ENCODE data around the gene CLDN34. TPM values are rescaled to one million over a fixed set of nuclear protein-coding genes. Genes with fewer than 3 reads are reported as not detected.

The CLDN34 gene
- not detected for total RNA-seq

GRCh38 chrX:9966775-9967408 is at the start of gene CLDN34:
Gene CLDN34, plus strand, starts transcription at chrX:9967358. Its CDS starts 0 bp downstream, at chrX:9967358.
- no peak within 1 kb of the TSS for H3K27ac ChIP-seq (ENCODE audit: low read depth, low read length)
- H3K4me3 ChIP-seq (ENCODE audit: low read length in 3 of 3) = no peak within 1 kb of the TSS
- H3K4me1 ChIP-seq (ENCODE audit: control insufficient read depth in 3 of 3, insufficient read depth in 3 of 3, low read length in 3 of 3) = no peaks in the 10 kb centered on the region
- H3K36me3 ChIP-seq (ENCODE audit: control insufficient read depth in 3 of 3, insufficient read depth in 3 of 3, low read length in 3 of 3) = no peaks in the 10 kb centered on the region
- H3K9me3 ChIP-seq (ENCODE audit: control insufficient read depth in 3 of 3, low read length in 3 of 3) = no peaks in the 10 kb centered on the region
- H3K9ac ChIP-seq (ENCODE audit: low read depth in 1 of 3, low read length in 3 of 3) = no peak within 1 kb of the TSS
- H3K27me3 ChIP-seq (ENCODE audit: control insufficient read depth in 3 of 3, insufficient read depth in 3 of 3, low read length in 3 of 3) = no peaks in the 10 kb centered on the region

GRCh38 chrX:9917861-9918260 is 49.3 kb upstream of the CLDN34 start:
- no peak overlapping the region for H3K27ac ChIP-seq (ENCODE audit: low read depth, low read length)
- H3K9ac ChIP-seq (ENCODE audit: low read depth in 1 of 3, low read length in 3 of 3) = no peak overlapping the region
- H3K4me3 ChIP-seq (ENCODE audit: low read length in 3 of 3) = no peak overlapping the region

GRCh38 chrX:9919632-9920172 is 47.5 kb upstream of the CLDN34 start:
- H3K36me3 ChIP-seq (ENCODE audit: control insufficient read depth in 3 of 3, insufficient read depth in 3 of 3, low read length in 3 of 3) = no peaks in the 10 kb centered on the region
- H3K27ac ChIP-seq (ENCODE audit: low read depth, low read length) = no peak overlapping the region
- H3K9ac ChIP-seq (ENCODE audit: low read depth in 1 of 3, low read length in 3 of 3) = no peak overlapping the region
- peaks cover 0 to 6% (median 0%) of the 10 kb centered on the region in 3 donors for H3K27me3 ChIP-seq (ENCODE audit: control insufficient read depth in 3 of 3, insufficient read depth in 3 of 3, low read length in 3 of 3)
- H3K4me1 ChIP-seq (ENCODE audit: control insufficient read depth in 3 of 3, insufficient read depth in 3 of 3, low read length in 3 of 3) = no peaks in the 10 kb centered on the region
- H3K4me3 ChIP-seq (ENCODE audit: low read length in 3 of 3) = no peak overlapping the region
- H3K9me3 ChIP-seq (ENCODE audit: control insufficient read depth in 3 of 3, low read length in 3 of 3) = peaks cover 0 to 2% (median 0%) of the 10 kb centered on the region in 3 donors

More at GRCh38 chrX:9917861-9918260, 49.3 kb upstream of the CLDN34 start:
- H3K9me3 ChIP-seq (ENCODE audit: control insufficient read depth in 3 of 3, low read length in 3 of 3) = peaks cover 0 to 2% (median 0%) of the 10 kb centered on the region in 3 donors
- H3K27me3 ChIP-seq (ENCODE audit: control insufficient read depth in 3 of 3, insufficient read depth in 3 of 3, low read length in 3 of 3) = peaks cover 0 to 10% (median 0%) of the 10 kb centered on the region in 3 donors
- no peaks in the 10 kb centered on the region for H3K4me1 ChIP-seq (ENCODE audit: control insufficient read depth in 3 of 3, insufficient read depth in 3 of 3, low read length in 3 of 3)
- H3K36me3 ChIP-seq (ENCODE audit: control insufficient read depth in 3 of 3, insufficient read depth in 3 of 3, low read length in 3 of 3) = no peaks in the 10 kb centered on the region

- no peaks in the 10 kb centered on the region for H3K4me1 ChIP-seq (ENCODE audit: control insufficient read depth in 3 of 3, insufficient read depth in 3 of 3, low read length in 3 of 3)
- H3K36me3 ChIP-seq (ENCODE audit: control insufficient read depth in 3 of 3, insufficient read depth in 3 of 3, low read length in 3 of 3) = no peaks in the 10 kb centered on the region
- H3K9ac ChIP-seq (ENCODE audit: low read depth in 1 of 3, low read length in 3 of 3) = no peak overlapping the region
- H3K27ac ChIP-seq (ENCODE audit: low read depth, low read length) = no peak overlapping the region
- H3K9me3 ChIP-seq (ENCODE audit: control insufficient read depth in 3 of 3, low read length in 3 of 3) = peaks cover 0 to 2% (median 0%) of the 10 kb centered on the region in 3 donors
- H3K27me3 ChIP-seq (ENCODE audit: control insufficient read depth in 3 of 3, insufficient read depth in 3 of 3, low read length in 3 of 3) = peaks cover 0 to 6% (median 0%) of the 10 kb centered on the region in 3 donors
- H3K4me3 ChIP-seq (ENCODE audit: low read length in 3 of 3) = no peak overlapping the region
Observed at GRCh38 chrX:9921407-9921806, 45.8 kb upstream of the CLDN34 start.

- Histone ChIP-seq H3K27me3 (ENCODE audit: control insufficient read depth in 3 of 3, insufficient read depth in 3 of 3, low read length in 3 of 3) (no peaks in the 10 kb centered on the region), H3K9ac (ENCODE audit: low read depth in 1 of 3, low read length in 3 of 3) (no peak overlapping the region)
Observed at GRCh38 chrX:9923357-9923756, 43.8 kb upstream of the CLDN34 start.

GRCh38 chrX:9926002-9926401 is 41.2 kb upstream of the CLDN34 start:
- H3K27me3 ChIP-seq (ENCODE audit: control insufficient read depth in 3 of 3, insufficient read depth in 3 of 3, low read length in 3 of 3) = no peaks in the 10 kb centered on the region
- H3K36me3 ChIP-seq (ENCODE audit: control insufficient read depth in 3 of 3, insufficient read depth in 3 of 3, low read length in 3 of 3) = no peaks in the 10 kb centered on the region
- H3K4me1 ChIP-seq (ENCODE audit: control insufficient read depth in 3 of 3, insufficient read depth in 3 of 3, low read length in 3 of 3) = no peaks in the 10 kb centered on the region
- no peak overlapping the region for H3K27ac ChIP-seq (ENCODE audit: low read depth, low read length)
- no peak overlapping the region for H3K9ac ChIP-seq (ENCODE audit: low read depth in 1 of 3, low read length in 3 of 3)
- H3K4me3 ChIP-seq (ENCODE audit: low read length in 3 of 3) = no peak overlapping the region
- peaks cover 0 to 2% (median 0%) of the 10 kb centered on the region in 3 donors for H3K9me3 ChIP-seq (ENCODE audit: control insufficient read depth in 3 of 3, low read length in 3 of 3)

More at GRCh38 chrX:9923357-9923756, 43.8 kb upstream of the CLDN34 start:
- H3K4me3 ChIP-seq (ENCODE audit: low read length in 3 of 3) = no peak overlapping the region
- H3K36me3 ChIP-seq (ENCODE audit: control insufficient read depth in 3 of 3, insufficient read depth in 3 of 3, low read length in 3 of 3) = no peaks in the 10 kb centered on the region
- no peaks in the 10 kb centered on the region for H3K4me1 ChIP-seq (ENCODE audit: control insufficient read depth in 3 of 3, insufficient read depth in 3 of 3, low read length in 3 of 3)
- peaks cover 0 to 2% (median 0%) of the 10 kb centered on the region in 3 donors for H3K9me3 ChIP-seq (ENCODE audit: control insufficient read depth in 3 of 3, low read length in 3 of 3)
- H3K27ac ChIP-seq (ENCODE audit: low read depth, low read length) = no peak overlapping the region

- no peaks in the 10 kb centered on the region for H3K36me3 ChIP-seq (ENCODE audit: control insufficient read depth in 3 of 3, insufficient read depth in 3 of 3, low read length in 3 of 3)
- H3K9ac ChIP-seq (ENCODE audit: low read depth in 1 of 3, low read length in 3 of 3) = no peak overlapping the region
- no peaks in the 10 kb centered on the region for H3K27me3 ChIP-seq (ENCODE audit: control insufficient read depth in 3 of 3, insufficient read depth in 3 of 3, low read length in 3 of 3)
- H3K4me1 ChIP-seq (ENCODE audit: control insufficient read depth in 3 of 3, insufficient read depth in 3 of 3, low read length in 3 of 3) = no peaks in the 10 kb centered on the region
- no peaks in the 10 kb centered on the region for H3K9me3 ChIP-seq (ENCODE audit: control insufficient read depth in 3 of 3, low read length in 3 of 3)
- H3K4me3 ChIP-seq (ENCODE audit: low read length in 3 of 3) = no peak overlapping the region
- no peak overlapping the region for H3K27ac ChIP-seq (ENCODE audit: low read depth, low read length)
Observed at GRCh38 chrX:9927698-9928482, 39.3 kb upstream of the CLDN34 start.

GRCh38 chrX:9935436-9935835 is 31.7 kb upstream of the CLDN34 start:
- Histone ChIP-seq H3K4me1 (ENCODE audit: control insufficient read depth in 3 of 3, insufficient read depth in 3 of 3, low read length in 3 of 3) (no peaks in the 10 kb centered on the region), H3K36me3 (ENCODE audit: control insufficient read depth in 3 of 3, insufficient read depth in 3 of 3, low read length in 3 of 3) (no peaks in the 10 kb centered on the region), H3K9me3 (ENCODE audit: control insufficient read depth in 3 of 3, low read length in 3 of 3) (peaks cover 0 to 3% (median 0%) of the 10 kb centered on the region in 3 donors), H3K27ac (ENCODE audit: low read depth, low read length) (no peak overlapping the region), H3K9ac (ENCODE audit: low read depth in 1 of 3, low read length in 3 of 3) (no peak overlapping the region), H3K27me3 (ENCODE audit: control insufficient read depth in 3 of 3, insufficient read depth in 3 of 3, low read length in 3 of 3) (peaks cover 0 to 5% (median 0%) of the 10 kb centered on the region in 3 donors), H3K4me3 (ENCODE audit: low read length in 3 of 3) (no peak overlapping the region)

- H3K27ac ChIP-seq (ENCODE audit: low read depth, low read length) = no peak overlapping the region
- no peak overlapping the region for H3K9ac ChIP-seq (ENCODE audit: low read depth in 1 of 3, low read length in 3 of 3)
- no peak overlapping the region for H3K4me3 ChIP-seq (ENCODE audit: low read length in 3 of 3)
- H3K4me1 ChIP-seq (ENCODE audit: control insufficient read depth in 3 of 3, insufficient read depth in 3 of 3, low read length in 3 of 3) = no peaks in the 10 kb centered on the region
- H3K27me3 ChIP-seq (ENCODE audit: control insufficient read depth in 3 of 3, insufficient read depth in 3 of 3, low read length in 3 of 3) = peaks cover 0 to 5% (median 0%) of the 10 kb centered on the region in 3 donors
- no peaks in the 10 kb centered on the region for H3K36me3 ChIP-seq (ENCODE audit: control insufficient read depth in 3 of 3, insufficient read depth in 3 of 3, low read length in 3 of 3)
- H3K9me3 ChIP-seq (ENCODE audit: control insufficient read depth in 3 of 3, low read length in 3 of 3) = peaks cover 0 to 3% (median 0%) of the 10 kb centered on the region in 3 donors
Observed at GRCh38 chrX:9937761-9938160, 29.4 kb upstream of the CLDN34 start.

GRCh38 chrX:9938516-9938915 is 28.6 kb upstream of the CLDN34 start:
- H3K9ac ChIP-seq (ENCODE audit: low read depth in 1 of 3, low read length in 3 of 3) = no peak overlapping the region

More at GRCh38 chrX:9938516-9938915, 28.6 kb upstream of the CLDN34 start:
- H3K4me3 ChIP-seq (ENCODE audit: low read length in 3 of 3) = no peak overlapping the region
- H3K4me1 ChIP-seq (ENCODE audit: control insufficient read depth in 3 of 3, insufficient read depth in 3 of 3, low read length in 3 of 3) = no peaks in the 10 kb centered on the region
- H3K27ac ChIP-seq (ENCODE audit: low read depth, low read length) = no peak overlapping the region
- peaks cover 0 to 5% (median 0%) of the 10 kb centered on the region in 3 donors for H3K27me3 ChIP-seq (ENCODE audit: control insufficient read depth in 3 of 3, insufficient read depth in 3 of 3, low read length in 3 of 3)
- H3K36me3 ChIP-seq (ENCODE audit: control insufficient read depth in 3 of 3, insufficient read depth in 3 of 3, low read length in 3 of 3) = no peaks in the 10 kb centered on the region
- H3K9me3 ChIP-seq (ENCODE audit: control insufficient read depth in 3 of 3, low read length in 3 of 3) = peaks cover 0 to 3% (median 0%) of the 10 kb centered on the region in 3 donors

Measured in skeletal muscle tissue (tissue), 4 donors.